Muscle layer of colon (tissue), 2 donors: ENCODE measurements around the gene MCRIP2.

ENCODE experiments used
- H3K27ac ChIP-seq: one replicate; pipeline ENCODE4 v1.7.0; 2013; ENCODE audit warnings: low read depth, mild to moderate bottlenecking, low read length, moderate library complexity
- H3K27me3 ChIP-seq, 2 donors: one replicate each; pipeline ENCODE4 v1.7.0; 2013; ENCODE audit warnings: low read length in 2 of 2, mild to moderate bottlenecking in 2 of 2; ENCODE audit not compliant: insufficient read depth in 2 of 2, control insufficient read depth in 1 of 2
- H3K36me3 ChIP-seq: one replicate; pipeline ENCODE4 v1.7.0; 2013; ENCODE audit warnings: mild to moderate bottlenecking, low read length; ENCODE audit not compliant: insufficient read depth
- H3K4me1 ChIP-seq: one replicate; pipeline ENCODE4 v1.7.0; 2013; ENCODE audit warnings: mild to moderate bottlenecking, low read length; ENCODE audit not compliant: insufficient read depth
- H3K4me3 ChIP-seq, 2 donors: one replicate each; pipeline ENCODE4 v1.7.0; 2013; ENCODE audit warnings: low read length in 2 of 2, low read depth in 1 of 2, mild to moderate bottlenecking in 1 of 2, moderate library complexity in 1 of 2
- H3K9ac ChIP-seq: one replicate; pipeline ENCODE4 v1.7.0; 2013; ENCODE audit warnings: low read length
- H3K9me3 ChIP-seq: one replicate; pipeline ENCODE4 v1.7.0; 2013; ENCODE audit warnings: mild to moderate bottlenecking, low read length
- donor health status: abdominal sarcoma.
- donor health status: Adenocarcinoma of cecum.

MCRIP2 gene

GRCh38 chr16:677316-678190 is 35.9 kb downstream of the MCRIP2 start:
- H3K9ac ChIP-seq: no peak overlapping the region
- H3K27me3 ChIP-seq: peaks cover 0 to 4% of the 10 kb centered on the region in 2 donors
- H3K4me1 ChIP-seq: peaks cover 26% of the 10 kb centered on the region
- H3K4me3 ChIP-seq: no peak overlapping the region
- H3K9me3 ChIP-seq: no peaks in the 10 kb centered on the region
- H3K36me3 ChIP-seq: peaks cover 19% of the 10 kb centered on the region
- H3K27ac ChIP-seq: no peak overlapping the region

DNA sequence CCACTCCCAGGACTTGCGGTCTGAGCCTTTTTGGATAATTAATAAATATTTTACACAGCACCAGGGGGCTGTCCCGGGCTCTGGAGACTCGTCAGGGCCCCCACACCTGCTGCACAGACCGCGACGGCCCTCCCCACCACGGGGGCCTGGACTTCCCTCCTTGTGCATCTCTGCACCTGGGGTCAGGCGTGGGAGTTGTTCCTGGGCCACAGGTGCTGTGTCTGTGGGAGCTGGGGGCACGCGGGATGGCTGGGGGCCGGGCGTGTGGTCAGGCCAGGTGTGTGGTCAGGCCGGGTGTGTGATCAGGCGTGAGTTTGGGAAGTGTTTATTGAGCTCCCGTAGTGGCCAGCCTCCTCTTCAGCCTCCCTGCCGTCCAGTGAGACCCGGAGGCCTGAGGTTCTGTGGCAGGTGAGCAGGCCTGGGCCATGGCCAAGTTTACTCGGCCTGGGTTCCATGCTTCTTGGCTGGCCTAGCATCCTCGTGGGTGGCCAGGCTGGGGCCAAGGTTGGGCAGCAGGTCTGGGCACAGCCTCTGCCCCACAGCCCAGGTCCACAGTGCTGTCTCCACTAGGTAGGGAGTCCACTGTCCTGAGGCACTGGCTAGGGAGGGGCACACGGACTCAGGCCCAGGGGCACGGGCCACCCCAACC is 36.7 kb downstream of the MCRIP2 start:
- Histone ChIP-seq H3K36me3 (peaks cover 20% of the 10 kb centered on the region), H3K4me1 (peaks cover 32% of the 10 kb centered on the region), H3K27me3 (peaks cover 0 to 4% of the 10 kb centered on the region in 2 donors), H3K27ac (no peak overlapping the region), H3K4me3 (no peak overlapping the region), H3K9me3 (no peaks in the 10 kb centered on the region), H3K9ac (no peak overlapping the region)

GRCh38 chr16:678858-679813 is 37.5 kb downstream of the MCRIP2 start:
- Histone ChIP-seq H3K9me3 (no peaks in the 10 kb centered on the region), H3K4me1 (peaks cover 34% of the 10 kb centered on the region), H3K27ac (peak overlapping the region; percentile 61), H3K27me3 (peaks cover 0 to 4% of the 10 kb centered on the region in 2 donors), H3K4me3 (peak overlapping the region; percentile 36 to 43), H3K36me3 (peaks cover 20% of the 10 kb centered on the region), H3K9ac (no peak overlapping the region)

- Histone ChIP-seq H3K4me3 (peak within 1 kb of the TSS; percentile 65 to 68), H3K27ac (peak within 1 kb of the TSS; percentile 97), H3K36me3 (peaks cover 20% of the 10 kb centered on the region), H3K9me3 (no peaks in the 10 kb centered on the region), H3K27me3 (peaks cover 0 to 4% of the 10 kb centered on the region in 2 donors), H3K9ac (peak within 1 kb of the TSS; percentile 58), H3K4me1 (peaks cover 31% of the 10 kb centered on the region)
Observed at GRCh38 chr16:679814-680624, 38.4 kb downstream of the MCRIP2 start, which contains the start of gene STUB1. STUB1 (plus strand) TSS chr16:680410; CDS start chr16:680526, 116 bp downstream.

DNA sequence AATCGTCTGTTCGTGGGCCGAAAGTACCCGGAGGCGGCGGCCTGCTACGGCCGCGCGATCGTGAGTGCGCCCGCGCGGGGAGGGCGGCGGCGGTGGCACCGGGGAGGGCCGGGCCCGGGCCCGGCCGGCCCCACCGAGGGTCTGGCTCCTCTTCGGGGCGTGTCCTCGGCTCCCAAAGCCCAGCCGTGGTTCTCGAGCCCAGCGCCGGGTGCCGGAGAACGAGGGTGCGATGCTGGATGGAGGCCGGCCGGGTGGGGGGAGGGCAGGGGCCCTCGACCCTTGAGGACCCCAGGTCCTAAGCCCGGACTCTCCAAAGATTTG is 39.0 kb downstream of the MCRIP2 start:
- no peaks in the 10 kb centered on the region for H3K9me3 ChIP-seq
- peak overlapping the region; percentile 65 to 68 for H3K4me3 ChIP-seq
- peaks cover 30% of the 10 kb centered on the region for H3K4me1 ChIP-seq
- H3K9ac ChIP-seq: peak overlapping the region; percentile 58
- peaks cover 0 to 4% of the 10 kb centered on the region in 2 donors for H3K27me3 ChIP-seq
- peak overlapping the region; percentile 91 for H3K27ac ChIP-seq
- peaks cover 20% of the 10 kb centered on the region for H3K36me3 ChIP-seq

GRCh38 chr16:680967-681745 is 39.5 kb downstream of the MCRIP2 start:
- Histone ChIP-seq H3K36me3 (peaks cover 20% of the 10 kb centered on the region), H3K4me1 (peaks cover 30% of the 10 kb centered on the region), H3K27ac (peak overlapping the region; percentile 91), H3K4me3 (peak overlapping the region; percentile 65 to 68), H3K9ac (peak overlapping the region; percentile 58), H3K9me3 (no peaks in the 10 kb centered on the region), H3K27me3 (peaks cover 0 to 4% of the 10 kb centered on the region in 2 donors)

GRCh38 chr16:681746-682427 is 40.3 kb downstream of the MCRIP2 start:
- Histone ChIP-seq H3K9me3 (no peaks in the 10 kb centered on the region), H3K27me3 (peaks cover 0 to 4% of the 10 kb centered on the region in 2 donors), H3K27ac (no peak overlapping the region), H3K9ac (no peak overlapping the region), H3K36me3 (peaks cover 20% of the 10 kb centered on the region), H3K4me1 (peaks cover 30% of the 10 kb centered on the region), H3K4me3 (peak overlapping the region in 1 of 2 donors; percentile 68)

DNA sequence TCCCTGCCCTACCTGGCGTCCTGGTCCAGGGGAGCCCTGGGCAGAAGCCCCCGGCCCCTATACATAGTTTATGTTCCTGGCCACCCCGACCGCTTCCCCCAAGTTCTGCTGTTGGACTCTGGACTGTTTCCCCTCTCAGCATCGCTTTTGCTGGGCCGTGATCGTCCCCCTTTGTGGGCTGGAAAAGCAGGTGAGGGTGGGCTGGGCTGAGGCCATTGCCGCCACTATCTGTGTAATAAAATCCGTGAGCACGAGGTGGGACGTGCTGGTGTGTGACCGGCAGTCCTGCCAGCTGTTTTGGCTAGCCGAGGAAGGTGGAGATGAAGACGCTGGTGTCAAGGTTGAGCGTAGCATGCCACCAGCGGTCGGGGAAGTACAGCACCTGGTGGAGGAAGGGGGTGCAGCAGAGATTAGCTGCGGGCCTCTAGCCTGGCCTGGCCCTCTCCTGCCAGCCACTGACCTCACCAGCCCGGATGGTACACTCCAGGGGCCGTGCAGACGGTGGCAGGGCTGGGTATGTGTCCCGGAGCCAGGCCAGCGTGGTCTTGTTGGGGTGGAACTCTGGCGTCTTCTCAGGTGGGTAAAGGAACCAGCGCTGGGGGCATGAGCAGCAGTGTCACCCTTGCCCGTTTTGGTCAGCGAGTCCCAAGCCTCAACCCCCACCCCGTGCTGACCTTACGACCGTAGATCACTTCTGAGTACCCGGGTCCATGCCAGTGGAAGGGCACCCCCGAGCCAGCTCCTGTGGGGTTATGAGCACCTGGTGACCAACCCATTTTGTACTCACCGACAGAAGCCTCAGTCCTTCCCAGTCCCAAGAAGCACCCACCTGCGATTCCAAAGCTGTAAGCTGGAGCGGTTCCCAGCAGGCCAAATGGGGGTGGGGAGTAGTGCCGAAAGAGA is 41.1 kb downstream of the MCRIP2 start:
- peaks cover 20% of the 10 kb centered on the region for H3K36me3 ChIP-seq
- H3K27ac ChIP-seq: no peak overlapping the region
- peak overlapping the region in 1 of 2 donors; percentile 56 for H3K4me3 ChIP-seq
- no peak overlapping the region for H3K9ac ChIP-seq
- no peaks in the 10 kb centered on the region for H3K27me3 ChIP-seq
- no peaks in the 10 kb centered on the region for H3K9me3 ChIP-seq
- peaks cover 30% of the 10 kb centered on the region for H3K4me1 ChIP-seq
